ENCODE measurements around the gene LGALS13.

GRCh38 chr19:39617745-39618144 lies 15.4 kb downstream of the LGALS13 start:
- no peak for TF ChIP-seq CTCF (IDR thresholded peaks at IDR 0.05; ENCODE audit: poor library complexity)
- TF ChIP-seq EZH2phosphoT487 (IDR thresholded peaks at IDR 0.05; ENCODE audit: low read depth, severe bottlenecking, unreplicated experiment): no peak
